KMS-11 (cell line): ENCODE results near the gene ZC3H13.
"Not testable (repeated sequence)": the region's sequence is repeated elsewhere in the genome, so short reads cannot be mapped to it uniquely, and the experiment has no call there.

Source experiments
- H2AFZ ChIP-seq: fragments of 200-600 bp; sonication (generic); 2 replicates; pipeline ENCODE4 v1.6.1; 2016; ENCODE audit warnings: antibody characterized with exemption, mixed run types, low read depth
- H3K27ac ChIP-seq: fragments of 200-600 bp; sonication (generic); 2 replicates; pipeline ENCODE4 v1.6.1; 2016; ENCODE audit warnings: mild to moderate bottlenecking, mixed run types
- H3K27me3 ChIP-seq: fragments of 200-600 bp; sonication (generic); 2 replicates; pipeline ENCODE4 v1.6.1; 2017; ENCODE audit warnings: mild to moderate bottlenecking, low read depth, mixed run types, moderate library complexity; ENCODE audit not compliant: insufficient read depth
- H3K36me3 ChIP-seq: fragments of 200-600 bp; sonication (generic); 2 replicates; pipeline ENCODE4 v1.6.1; 2017; ENCODE audit warnings: mild to moderate bottlenecking, mixed run types; ENCODE audit not compliant: insufficient read depth
- H3K4me1 ChIP-seq: fragments of 200-600 bp; sonication (generic); 2 replicates; pipeline ENCODE4 v1.6.1; 2016; ENCODE audit warnings: mild to moderate bottlenecking, low read depth, mixed run types; ENCODE audit not compliant: poor library complexity, severe bottlenecking
- H3K4me2 ChIP-seq: fragments of 200-600 bp; sonication (generic); 2 replicates; pipeline ENCODE4 v1.7.0; 2016; ENCODE audit warnings: mild to moderate bottlenecking, mixed run types
- H3K4me3 ChIP-seq: fragments of 200-600 bp; sonication (generic); IDR thresholded peaks from 2 replicates; pipeline ENCODE4 v1.6.1; 2017; ENCODE audit warnings: low read depth, low read length, mixed read lengths; ENCODE audit not compliant: insufficient read depth
- H3K79me2 ChIP-seq: fragments of 200-600 bp; sonication (generic); 2 replicates; pipeline ENCODE4 v1.6.1; 2016; ENCODE audit warnings: low read depth, mixed run types; ENCODE audit not compliant: insufficient read depth
- H3K9ac ChIP-seq: fragments of 200-600 bp; sonication (generic); 2 replicates; pipeline ENCODE4 v1.6.1; 2016; ENCODE audit warnings: mild to moderate bottlenecking, mixed run types
- H4K20me1 ChIP-seq: fragments of 200-600 bp; sonication (generic); 2 replicates; pipeline ENCODE4 v1.6.1; 2016; ENCODE audit warnings: mild to moderate bottlenecking, mixed run types; ENCODE audit not compliant: insufficient read depth
- TF ChIP-seq, protein P1 (sequence below): fragments of 200-600 bp; sonication (generic); conservative IDR thresholded peaks from 2 replicates; pipeline ENCODE4 v1.6.1; 2017; ENCODE audit warnings: low read depth, mild to moderate bottlenecking, antibody characterized with exemption, low read length, moderate library complexity, mixed read lengths

ZC3H13 gene

DNA sequence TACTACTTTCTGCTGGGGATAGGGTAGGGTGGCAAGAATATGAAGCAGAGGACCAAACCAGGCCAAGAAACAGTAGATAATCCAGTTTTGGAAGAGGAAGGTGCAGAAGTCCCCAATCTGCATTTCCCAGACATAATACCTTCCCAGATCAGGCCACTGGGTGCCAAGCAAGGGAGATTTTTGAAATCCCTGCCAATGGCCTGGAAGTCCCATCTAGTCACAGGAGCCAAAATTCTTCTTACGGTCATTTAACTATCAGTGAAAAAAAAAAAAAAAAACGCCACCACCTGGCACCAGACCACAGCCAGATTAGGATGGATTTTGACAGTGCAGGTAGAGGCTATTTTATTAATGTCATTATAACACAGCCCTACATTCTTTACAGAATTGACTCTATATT, 57.8 kb downstream of the ZC3H13 start:
- Histone ChIP-seq H3K4me1 (peaks cover 11% of the 10 kb centered on the region), H2AFZ (no peak overlapping the region), H3K4me3 (no peak overlapping the region), H3K79me2 (no peaks in the 10 kb centered on the region), H4K20me1 (no peaks in the 10 kb centered on the region), H3K4me2 (no peak overlapping the region), H3K27me3 (no peaks in the 10 kb centered on the region), H3K9ac (no peak overlapping the region), H3K27ac (no peak overlapping the region), H3K36me3 (no peaks in the 10 kb centered on the region)
- TF ChIP-seq, protein P1, sequence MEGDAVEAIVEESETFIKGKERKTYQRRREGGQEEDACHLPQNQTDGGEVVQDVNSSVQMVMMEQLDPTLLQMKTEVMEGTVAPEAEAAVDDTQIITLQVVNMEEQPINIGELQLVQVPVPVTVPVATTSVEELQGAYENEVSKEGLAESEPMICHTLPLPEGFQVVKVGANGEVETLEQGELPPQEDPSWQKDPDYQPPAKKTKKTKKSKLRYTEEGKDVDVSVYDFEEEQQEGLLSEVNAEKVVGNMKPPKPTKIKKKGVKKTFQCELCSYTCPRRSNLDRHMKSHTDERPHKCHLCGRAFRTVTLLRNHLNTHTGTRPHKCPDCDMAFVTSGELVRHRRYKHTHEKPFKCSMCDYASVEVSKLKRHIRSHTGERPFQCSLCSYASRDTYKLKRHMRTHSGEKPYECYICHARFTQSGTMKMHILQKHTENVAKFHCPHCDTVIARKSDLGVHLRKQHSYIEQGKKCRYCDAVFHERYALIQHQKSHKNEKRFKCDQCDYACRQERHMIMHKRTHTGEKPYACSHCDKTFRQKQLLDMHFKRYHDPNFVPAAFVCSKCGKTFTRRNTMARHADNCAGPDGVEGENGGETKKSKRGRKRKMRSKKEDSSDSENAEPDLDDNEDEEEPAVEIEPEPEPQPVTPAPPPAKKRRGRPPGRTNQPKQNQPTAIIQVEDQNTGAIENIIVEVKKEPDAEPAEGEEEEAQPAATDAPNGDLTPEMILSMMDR, result no peak

DNA sequence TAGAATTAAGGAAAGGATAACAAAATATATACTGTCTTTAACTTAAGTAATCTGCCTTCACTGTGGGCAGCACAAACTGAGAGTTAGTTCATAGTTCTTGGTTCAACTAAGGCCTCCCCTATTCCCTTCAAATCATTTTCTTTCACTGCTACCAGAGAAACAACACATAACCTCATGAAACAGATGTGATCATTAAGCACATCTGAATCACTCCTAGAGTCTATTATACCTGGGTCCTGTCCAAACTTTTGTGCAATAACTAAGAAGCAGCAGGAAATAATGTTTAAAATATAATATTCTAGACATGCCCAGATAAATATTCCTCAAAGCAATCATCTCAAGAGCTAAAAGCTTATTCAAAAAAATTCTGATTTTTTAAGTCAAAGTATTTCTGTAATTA, 62.9 kb downstream of the ZC3H13 start:
- Histone ChIP-seq H3K4me1 (no peaks in the 10 kb centered on the region), H3K4me2 (no peak overlapping the region), H4K20me1 (no peaks in the 10 kb centered on the region), H3K9ac (no peak overlapping the region), H3K79me2 (no peaks in the 10 kb centered on the region), H2AFZ (no peak overlapping the region), H3K27me3 (no peaks in the 10 kb centered on the region), H3K36me3 (no peaks in the 10 kb centered on the region), H3K27ac (no peak overlapping the region), H3K4me3 (no peak overlapping the region)
- TF ChIP-seq, protein P1, result no peak

DNA sequence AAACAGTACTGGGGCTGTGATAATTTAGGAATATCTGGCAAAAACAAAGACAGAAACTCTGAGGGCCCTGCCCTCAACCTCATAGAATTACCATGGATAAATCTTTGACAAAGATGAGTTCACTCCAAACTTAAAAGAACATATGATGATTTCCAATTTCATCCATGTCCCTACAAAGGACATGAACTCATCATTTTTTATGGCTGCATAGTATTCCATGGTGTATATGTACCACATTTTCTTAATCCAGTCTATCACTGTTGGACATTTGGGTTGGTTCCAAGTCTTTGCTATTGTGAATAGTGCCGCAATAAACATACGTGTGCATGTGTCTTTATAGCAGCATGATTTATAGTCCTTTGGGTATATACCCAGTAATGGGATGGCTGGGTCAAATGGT, 71.4 kb downstream of the ZC3H13 start:
- not testable (repeated sequence) for H3K36me3 ChIP-seq, H3K27me3 ChIP-seq, H3K79me2 ChIP-seq, H3K4me3 ChIP-seq, H3K27ac ChIP-seq, H2AFZ ChIP-seq, H3K4me1 ChIP-seq, H4K20me1 ChIP-seq, H3K9ac ChIP-seq, H3K4me2 ChIP-seq

DNA sequence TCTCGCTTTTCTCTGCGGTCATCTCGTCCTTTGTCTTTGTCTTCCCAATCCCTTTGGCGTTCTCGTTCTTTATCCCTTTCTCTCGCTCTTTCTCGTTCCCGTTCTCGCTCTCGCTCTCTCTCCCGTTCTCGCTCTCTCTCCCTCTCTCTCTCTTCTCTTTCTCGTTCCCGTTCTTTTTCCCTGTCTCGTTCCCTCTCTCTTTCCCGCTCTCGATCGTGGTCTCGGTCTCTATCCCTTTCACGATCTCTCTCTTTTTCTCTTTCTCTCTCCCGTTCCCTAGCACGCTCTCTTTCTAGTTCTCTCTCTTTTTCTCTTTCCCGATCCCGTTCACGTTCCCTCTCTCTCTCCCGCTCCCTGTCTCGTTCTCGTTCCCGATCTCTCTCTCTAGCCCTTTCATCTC, 77.2 kb downstream of the ZC3H13 start:
- Histone ChIP-seq H3K4me1 (no peaks in the 10 kb centered on the region), H3K4me3 (no peak overlapping the region), H3K27ac (no peak overlapping the region), H2AFZ (no peak overlapping the region), H3K9ac (no peak overlapping the region), H3K79me2 (no peaks in the 10 kb centered on the region), H3K27me3 (no peaks in the 10 kb centered on the region), H4K20me1 (no peaks in the 10 kb centered on the region), H3K4me2 (no peak overlapping the region), H3K36me3 (no peaks in the 10 kb centered on the region)
- TF ChIP-seq, protein P1, result no peak

DNA sequence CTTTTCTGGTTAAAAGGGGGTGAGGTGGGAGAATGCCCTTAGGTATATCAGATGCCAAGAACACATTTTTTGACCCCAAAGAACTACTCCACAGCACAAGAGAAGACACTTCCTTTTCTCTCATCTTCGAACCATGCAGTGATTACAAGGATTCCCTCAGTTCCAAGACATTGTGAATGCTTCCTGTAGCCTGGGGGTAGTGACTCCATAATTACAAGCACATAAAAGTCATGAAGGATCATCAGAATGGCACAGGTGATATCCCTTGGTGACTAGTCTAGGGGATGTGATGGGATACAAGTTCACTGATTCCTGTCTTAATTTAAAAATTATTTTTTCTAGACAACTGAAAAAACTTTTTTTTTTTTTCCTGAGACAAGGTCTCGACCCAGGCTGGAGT, 78.0 kb downstream of the ZC3H13 start:
- Histone ChIP-seq H3K9ac (no peak overlapping the region), H3K4me1 (no peaks in the 10 kb centered on the region), H3K27ac (no peak overlapping the region), H3K4me3 (no peak overlapping the region), H4K20me1 (no peaks in the 10 kb centered on the region), H3K79me2 (no peaks in the 10 kb centered on the region), H3K36me3 (no peaks in the 10 kb centered on the region), H3K4me2 (no peak overlapping the region), H3K27me3 (no peaks in the 10 kb centered on the region), H2AFZ (no peak overlapping the region)
- TF ChIP-seq, protein P1, result no peak
